Pancreas (tissue), 10 donors: ENCODE data around the gene MYO7B. TPM values are rescaled to one million over a fixed set of nuclear protein-coding genes. Genes with fewer than 3 reads are reported as not detected.

Experiments
- ATAC-seq, 4 donors: fragments of 200-7000 bp; cut with Tn5 transposase; one replicate each; pipeline versions ENCODE4 v1.8.0 to v1.9.1; 2020; ENCODE audit warnings: mild to moderate bottlenecking in 4 of 4, moderate library complexity in 4 of 4
- DNase-seq, 6 donors: peaks; one replicate each; pipeline ENCODE4 v3.0.0-alpha.2; 2020
- FAIRE-seq: peaks from 2 replicates; lab custom pipeline; 2012; peaks lifted over from hg19 to GRCh38; lab: Jason Lieb, UNC
- H3K27ac ChIP-seq, 4 donors: fragments of 200-600 bp; sonication (generic); 1 replicate in 3 of 4; 2 replicates in 1 of 4; pipeline versions ENCODE4 v1.5.0 to v1.8.0; 2020
- H3K27me3 ChIP-seq, 4 donors: fragments of 200-600 bp; one replicate each; pipeline ENCODE4 v1.8.0; 2021
- H3K36me3 ChIP-seq, 3 donors: fragments of 200-600 bp; sonication (generic) in 1 of 3; one replicate each; pipeline versions ENCODE4 v1.5.0 to v1.8.0; 2020 to 2021
- H3K4me1 ChIP-seq, 3 donors: fragments of 200-600 bp; one replicate each; pipeline ENCODE4 v1.8.0; 2021
- H3K4me3 ChIP-seq, 4 donors: fragments of 200-600 bp; sonication (generic) in 2 of 4; one replicate each; pipeline versions ENCODE4 v1.5.0 to v1.8.0; 2020 to 2021
- H3K9me3 ChIP-seq, 4 donors: fragments of 200-600 bp; one replicate each; pipeline ENCODE4 v1.8.0; 2021
- WGBS, 2 donors: extraction: QIAGEN DNeasy Blood & Tissue Kit; methylation state at CpG; one replicate each; pipeline ENCODE4 v1.1.7; 2013; 5-methylcytosine and 5-hydroxymethylcytosine counted together
- intact Hi-C, 3 donors: fragments of 100-400 bp; cut with DNase I; formaldehyde crosslinking; loops; one replicate each; pipeline versions ENCODE4 v1.11.1 to v1.14.2; 2022
- polyA plus RNA-seq, 2 donors: library from polyadenylated mRNA; stranded (reverse); fragments of 200-250 nt; gene quantifications; one replicate each; pipeline ENCODE4 v1.2.3, GENCODE V29; 2013
- total RNA-seq, 6 donors: library from RNA; stranded (reverse); fragmentation: NEBNext Ultra II Directional in 4 of 6; extraction: Animal tissue kit (Norgen Biotek cat#: 25700) in 4 of 6; gene quantifications; one replicate each; pipeline versions ENCODE4 v1.2.1 to v1.2.4, GENCODE V29; 2021 to 2023
- TF ChIP-seq, protein P1 (sequence below), 4 donors: fragments of 200-600 bp; sonication (generic) in 3 of 4; IDR thresholded peaks; one replicate each; pipeline versions ENCODE4 v1.5.0 to v1.8.0; 2021; ENCODE audit warnings: antibody characterized with exemption in 4 of 4
- donor health status: healthy with polysubstance abuse.
- donor health status: DM: no; HTN: no; CAD: no; lungs with moderate emphysema.
- donor health status: DM: no; HTN: no; CAD: no.
- donor health status: control.
- donor health status: control.
- donor health status: Bipolar disorder and iron deficiency.
- donor health status: DM: yes; HTN: yes; CAD: no.
- donor health status: DM: no; HTN: no; CAD: no.
- donor health status: DM: no; HTN: no; CAD: no.
- donor health status: DM: yes; HTN: yes; CAD: no.

MYO7B gene
- total and polyA plus RNA-seq, 8 donors = 0.12 to 1.5 (median 0.83) TPM

DNA sequence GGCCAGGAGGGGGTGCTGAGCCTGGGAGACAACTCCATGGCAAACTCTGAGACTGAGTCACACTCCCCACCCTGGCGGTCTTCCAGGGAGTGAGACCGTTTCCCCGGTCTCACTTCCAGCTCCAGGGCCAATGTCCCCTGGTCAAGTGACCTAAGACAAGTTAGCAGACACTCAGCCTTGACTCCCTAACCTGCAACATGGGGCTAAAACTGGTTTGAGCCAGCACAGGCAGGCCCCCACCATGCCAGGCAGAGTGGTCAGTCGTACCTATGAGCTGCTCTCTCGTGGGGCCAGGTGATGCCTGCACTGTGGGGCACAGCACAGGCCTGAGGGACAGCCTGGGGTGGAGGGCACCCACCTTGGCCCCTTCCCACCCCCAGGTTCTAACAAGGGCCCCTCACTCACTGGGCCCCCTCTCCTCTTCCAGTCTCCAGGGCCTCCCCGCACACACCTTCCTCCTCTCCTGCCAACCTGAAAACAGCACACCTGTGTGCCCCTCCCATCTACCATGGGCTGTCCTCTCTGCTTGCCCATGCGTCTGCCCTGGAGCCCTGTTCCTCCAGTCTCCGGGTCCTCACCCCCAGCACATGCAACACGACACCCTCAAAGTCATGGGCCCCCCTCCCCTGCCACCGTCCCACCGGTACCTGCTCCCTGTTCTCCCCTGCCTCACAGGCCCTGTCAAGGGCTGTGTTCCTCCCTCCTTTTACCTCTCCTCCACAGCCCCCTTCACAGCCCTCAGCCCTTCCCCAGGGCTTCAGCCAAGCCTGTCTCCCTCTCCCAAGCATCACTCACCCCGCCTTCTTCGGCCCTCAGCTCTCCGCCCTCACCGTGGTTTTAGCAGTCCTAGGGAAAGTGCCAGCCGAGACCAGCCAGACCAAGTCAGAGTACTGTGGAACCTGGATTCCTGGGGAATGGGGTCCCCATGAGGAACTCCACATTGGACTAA is 112.0 kb downstream of the MYO7B start:
- WGBS, 2 donors = 71 to 82% methylated on average over 16 of the region's 16 CpGs
- ATAC-seq (no peak), DNase-seq (peak in 2 of 6 donors; percentile 16 to 39), FAIRE-seq (no peak)
- Histone ChIP-seq H3K27me3 (no peaks in the 10 kb centered on the region), H3K27ac (no peak overlapping the region), H3K4me1 (peaks cover 0 to 3% (median 0%) of the 10 kb centered on the region in 3 donors), H3K36me3 (no peaks in the 10 kb centered on the region), H3K9me3 (no peaks in the 10 kb centered on the region), H3K4me3 (no peak overlapping the region)
- intact Hi-C loops = no loop called here
- TF ChIP-seq, protein P1, sequence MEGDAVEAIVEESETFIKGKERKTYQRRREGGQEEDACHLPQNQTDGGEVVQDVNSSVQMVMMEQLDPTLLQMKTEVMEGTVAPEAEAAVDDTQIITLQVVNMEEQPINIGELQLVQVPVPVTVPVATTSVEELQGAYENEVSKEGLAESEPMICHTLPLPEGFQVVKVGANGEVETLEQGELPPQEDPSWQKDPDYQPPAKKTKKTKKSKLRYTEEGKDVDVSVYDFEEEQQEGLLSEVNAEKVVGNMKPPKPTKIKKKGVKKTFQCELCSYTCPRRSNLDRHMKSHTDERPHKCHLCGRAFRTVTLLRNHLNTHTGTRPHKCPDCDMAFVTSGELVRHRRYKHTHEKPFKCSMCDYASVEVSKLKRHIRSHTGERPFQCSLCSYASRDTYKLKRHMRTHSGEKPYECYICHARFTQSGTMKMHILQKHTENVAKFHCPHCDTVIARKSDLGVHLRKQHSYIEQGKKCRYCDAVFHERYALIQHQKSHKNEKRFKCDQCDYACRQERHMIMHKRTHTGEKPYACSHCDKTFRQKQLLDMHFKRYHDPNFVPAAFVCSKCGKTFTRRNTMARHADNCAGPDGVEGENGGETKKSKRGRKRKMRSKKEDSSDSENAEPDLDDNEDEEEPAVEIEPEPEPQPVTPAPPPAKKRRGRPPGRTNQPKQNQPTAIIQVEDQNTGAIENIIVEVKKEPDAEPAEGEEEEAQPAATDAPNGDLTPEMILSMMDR (IDR thresholded peaks at IDR 0.05) = no peak

DNA sequence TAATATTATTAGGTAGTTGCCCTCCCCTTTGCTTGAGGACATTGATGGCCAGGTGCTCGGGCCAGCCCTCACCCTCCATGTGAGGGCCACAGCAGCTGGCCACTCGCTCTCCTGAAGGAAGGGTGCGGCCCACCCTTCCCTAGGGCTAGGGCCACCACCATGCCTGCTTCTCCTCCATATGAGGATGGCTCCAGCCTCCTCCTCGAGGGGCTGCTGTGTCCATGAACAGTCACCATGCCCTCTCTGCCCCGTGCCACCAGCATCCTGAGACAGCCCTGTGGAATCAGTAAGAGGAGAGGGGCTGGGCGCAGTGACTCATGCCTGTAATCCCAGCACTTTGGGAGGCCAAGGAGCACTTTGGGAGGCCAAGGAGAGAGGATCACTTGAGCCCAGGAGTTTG is 112.8 kb downstream of the MYO7B start:
- TF ChIP-seq, protein P1 (IDR thresholded peaks at IDR 0.05) = no peak
- Histone ChIP-seq H3K9me3 (no peaks in the 10 kb centered on the region), H3K27ac (no peak overlapping the region), H3K36me3 (no peaks in the 10 kb centered on the region), H3K4me1 (peaks cover 0 to 3% (median 0%) of the 10 kb centered on the region in 3 donors), H3K27me3 (no peaks in the 10 kb centered on the region), H3K4me3 (no peak overlapping the region)
- FAIRE-seq = no peak
- intact Hi-C loops = no loop called here
- ATAC-seq = no peak
- DNase-seq = peak in 2 of 6 donors; percentile 6 to 41
- 80 to 84% methylated on average over 6 of the region's 6 CpGs for WGBS, 2 donors

- Histone ChIP-seq H3K4me1 (peaks cover 0 to 3% (median 0%) of the 10 kb centered on the region in 3 donors), H3K36me3 (no peaks in the 10 kb centered on the region), H3K4me3 (no peak overlapping the region), H3K27ac (no peak overlapping the region), H3K27me3 (no peaks in the 10 kb centered on the region), H3K9me3 (no peaks in the 10 kb centered on the region)
- no peak for FAIRE-seq
- 63 to 74% methylated on average over 12 of the region's 12 CpGs for WGBS, 2 donors
- intact Hi-C loops = no loop called here
- ATAC-seq = peak in 1 of 4 donors; percentile 30
- TF ChIP-seq, protein P1 (IDR thresholded peaks at IDR 0.05) = no peak
- peak in 2 of 6 donors; percentile 23 to 47 for DNase-seq
Observed at GRCh38 chr2:127649100-127649611, 113.7 kb downstream of the MYO7B start.

DNA sequence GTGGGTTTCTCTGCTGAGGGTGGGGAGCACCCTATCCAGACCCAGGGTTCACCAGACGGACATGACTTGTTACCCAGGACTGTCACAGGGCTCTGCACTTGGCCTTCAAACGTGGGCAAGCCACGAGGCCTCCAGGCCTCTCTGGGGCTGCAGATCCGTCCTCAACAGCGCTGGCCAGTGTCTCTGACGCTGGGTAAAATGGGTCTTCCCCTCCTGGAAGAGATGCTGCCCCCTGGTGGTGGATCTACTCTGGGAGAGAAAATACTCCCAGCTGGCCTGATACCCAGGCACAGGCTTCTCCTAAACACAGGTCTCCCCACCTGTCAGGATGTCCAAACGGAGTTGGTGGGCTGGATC is 114.2 kb downstream of the MYO7B start:
- 3 to 5% methylated on average over 7 of the region's 7 CpGs for WGBS, 2 donors
- peaks cover 0 to 3% (median 0%) of the 10 kb centered on the region in 3 donors for H3K4me1 ChIP-seq

More for the DNA sequence above, 114.2 kb downstream of the MYO7B start:
- DNase-seq (peak; percentile 62 to 89 (median 81)), ATAC-seq (peak; percentile 68 to 90 (median 85)), FAIRE-seq (no peak)
- Histone ChIP-seq H3K9me3 (no peaks in the 10 kb centered on the region), H3K36me3 (no peaks in the 10 kb centered on the region), H3K27ac (no peak overlapping the region), H3K4me3 (no peak overlapping the region), H3K27me3 (no peaks in the 10 kb centered on the region)
- intact Hi-C loops = no loop called here
- TF ChIP-seq, protein P1 (IDR thresholded peaks at IDR 0.05) = peak; percentile 84 to 91 (median 84)
